Stimulated activated CD4-positive, alpha-beta T cell treated with anti-CD3 and anti-CD28 coated beads, Interleukin-1b, Interleukin-23, amount 100 ng/mL, for 48 hours (primary cell): Measurements from ENCODE around the gene CSF1.
"Not testable (repeated sequence)": the region's sequence is repeated elsewhere in the genome, so short reads cannot be mapped to it uniquely, and the experiment has no call there.

ENCODE experiments used
- DNase-seq: peaks from one replicate; pipeline ENCODE4 v3.0.0-alpha.2; 2020

The CSF1 gene

DNA sequence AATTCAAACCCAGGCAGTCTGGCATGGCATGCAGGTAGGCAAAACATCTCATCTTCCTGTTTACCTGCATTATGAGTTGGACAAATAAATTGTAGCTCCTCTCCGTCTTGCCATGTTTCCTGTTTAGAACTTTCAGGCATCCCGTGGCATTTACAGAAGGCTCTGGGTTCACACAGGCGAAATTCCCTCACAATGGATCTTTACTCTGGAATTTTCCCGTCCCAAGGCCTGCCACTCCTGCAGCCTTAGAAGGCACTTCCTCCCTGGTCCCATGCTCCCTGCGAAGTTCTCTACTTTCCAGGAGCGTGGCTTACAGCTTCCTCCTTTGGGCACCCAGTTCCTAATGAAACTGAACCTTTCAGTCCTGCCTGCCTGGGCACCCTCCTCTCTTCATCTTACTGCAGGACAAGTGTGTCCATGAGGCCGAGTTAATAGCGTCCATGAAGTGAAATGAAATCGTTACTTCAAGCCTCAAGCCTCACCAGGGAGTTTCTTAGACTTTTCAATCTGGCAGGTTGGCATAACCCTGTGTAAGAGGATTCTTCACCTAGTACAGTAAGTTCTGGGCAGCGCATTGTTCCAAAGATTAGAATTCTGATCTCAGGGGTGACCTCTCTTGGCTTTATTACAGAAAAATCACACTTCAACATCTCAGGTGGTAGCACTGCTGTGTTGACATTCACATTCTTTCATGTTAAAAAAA is 37.1 kb downstream of the CSF1 start:
- no peak for DNase-seq

DNA sequence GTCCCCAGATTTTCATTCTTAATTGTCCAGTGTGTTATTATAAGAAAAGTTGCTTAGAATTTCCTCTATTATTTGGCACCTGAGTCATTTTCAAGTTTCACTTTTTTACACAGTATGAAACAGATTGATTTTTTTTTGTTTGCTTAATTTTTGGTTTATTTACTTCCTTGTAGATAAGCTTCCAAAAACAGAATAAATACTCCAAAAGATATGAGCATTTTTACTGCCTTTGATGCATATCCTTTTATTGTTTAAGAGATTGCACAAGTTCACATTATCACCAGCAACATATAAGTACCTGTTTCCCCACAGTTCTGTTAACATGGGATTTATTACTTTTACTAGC is 37.6 kb downstream of the CSF1 start:
- DNase-seq, result no peak

DNA sequence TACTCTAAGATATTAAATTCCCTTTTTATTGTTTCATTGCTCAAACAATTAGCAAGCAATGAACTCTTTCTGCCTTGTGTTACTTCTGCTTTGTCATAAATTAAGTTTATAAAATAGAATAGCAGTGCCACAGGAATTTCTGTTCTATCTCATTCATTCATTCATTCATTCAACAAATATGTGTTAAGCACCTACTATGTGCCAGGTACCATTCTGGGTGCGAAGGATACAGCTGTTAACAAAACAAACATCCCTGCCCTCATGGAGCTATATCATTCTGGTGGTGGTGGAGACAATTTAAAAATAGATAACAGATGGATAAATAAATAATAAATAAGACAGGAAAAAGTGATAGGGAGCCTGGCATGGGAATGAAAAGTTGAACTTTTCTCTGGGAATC is 39.4 kb downstream of the CSF1 start:
- DNase-seq, result no peak

DNA sequence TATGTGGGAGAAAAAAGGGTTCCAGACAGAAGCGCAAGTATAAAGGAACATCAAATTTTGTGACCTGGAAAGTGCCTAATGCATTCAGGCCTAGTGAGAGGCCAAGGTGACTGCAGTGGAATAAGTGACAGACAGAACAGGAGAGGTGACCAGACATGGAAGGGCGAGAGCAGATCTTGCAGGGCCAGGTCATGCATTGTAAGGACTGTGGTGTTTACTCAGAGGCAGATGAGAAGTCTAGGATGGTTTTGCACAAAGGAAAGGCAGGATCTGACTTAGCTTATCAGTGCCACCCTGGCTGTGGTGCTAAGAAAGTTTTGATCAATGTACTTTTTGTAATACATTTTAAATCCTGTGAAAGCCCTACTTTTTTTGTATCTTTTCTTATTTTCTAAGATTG is 39.9 kb downstream of the CSF1 start:
- DNase-seq, result no peak

DNA sequence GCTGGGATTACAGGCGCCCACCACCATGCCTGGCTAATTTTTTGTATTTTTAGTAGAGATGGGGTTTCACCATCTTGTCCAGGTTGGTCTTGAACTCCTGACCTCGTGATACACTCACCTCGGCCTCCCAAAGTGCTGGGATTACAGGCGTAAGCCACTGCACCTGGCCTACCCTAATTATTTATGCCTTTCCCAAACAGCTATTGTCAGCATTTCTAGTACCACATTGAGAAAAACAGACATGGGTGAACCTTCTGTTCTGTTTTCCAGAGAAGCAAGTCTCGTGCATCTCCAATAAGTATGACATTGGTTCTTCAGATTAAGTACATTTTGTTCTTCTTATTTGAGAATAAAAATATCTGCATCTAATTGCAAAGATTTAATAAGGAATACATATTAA is 40.9 kb downstream of the CSF1 start:
- not testable (repeated sequence) for DNase-seq

DNA sequence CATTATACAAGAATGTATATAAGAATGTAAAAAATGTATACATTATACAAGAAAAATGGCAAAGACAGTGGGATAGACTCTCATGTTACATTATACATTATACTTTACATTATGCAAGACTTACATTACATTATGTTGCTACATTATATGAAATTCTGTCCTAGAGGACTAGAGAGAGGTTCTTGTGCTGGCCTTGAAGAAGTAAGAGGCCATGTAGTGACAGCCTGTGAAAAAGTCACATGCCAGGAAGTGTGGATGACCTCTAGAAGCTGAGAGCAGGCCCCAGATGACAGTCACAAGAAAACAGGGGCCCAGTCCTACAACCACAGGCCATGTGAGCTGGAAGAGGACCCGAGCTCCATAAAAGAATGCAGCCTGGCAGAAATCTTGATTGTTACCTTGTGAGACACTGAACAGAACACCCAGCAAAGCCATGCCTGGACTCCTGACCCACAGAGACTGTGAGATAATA is 43.4 kb downstream of the CSF1 start:
- DNase-seq, result no peak

DNA sequence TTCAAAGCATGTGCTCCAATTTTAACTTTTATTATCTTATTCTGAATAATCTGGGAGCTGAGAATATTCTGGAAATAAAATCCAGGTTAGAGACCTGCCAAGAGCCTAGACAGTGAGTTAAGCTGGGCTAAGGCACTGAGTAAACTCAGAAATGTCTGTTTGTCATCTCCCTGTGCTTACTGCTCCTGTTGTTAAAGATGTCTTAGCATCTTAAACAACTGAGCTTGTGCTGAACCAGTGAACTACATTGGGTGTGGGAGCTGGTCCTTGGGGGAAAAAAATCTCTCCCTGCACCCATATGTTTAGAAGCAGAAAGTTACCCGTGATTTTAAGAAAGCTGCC is 49.0 kb downstream of the CSF1 start:
- no peak for DNase-seq

DNA sequence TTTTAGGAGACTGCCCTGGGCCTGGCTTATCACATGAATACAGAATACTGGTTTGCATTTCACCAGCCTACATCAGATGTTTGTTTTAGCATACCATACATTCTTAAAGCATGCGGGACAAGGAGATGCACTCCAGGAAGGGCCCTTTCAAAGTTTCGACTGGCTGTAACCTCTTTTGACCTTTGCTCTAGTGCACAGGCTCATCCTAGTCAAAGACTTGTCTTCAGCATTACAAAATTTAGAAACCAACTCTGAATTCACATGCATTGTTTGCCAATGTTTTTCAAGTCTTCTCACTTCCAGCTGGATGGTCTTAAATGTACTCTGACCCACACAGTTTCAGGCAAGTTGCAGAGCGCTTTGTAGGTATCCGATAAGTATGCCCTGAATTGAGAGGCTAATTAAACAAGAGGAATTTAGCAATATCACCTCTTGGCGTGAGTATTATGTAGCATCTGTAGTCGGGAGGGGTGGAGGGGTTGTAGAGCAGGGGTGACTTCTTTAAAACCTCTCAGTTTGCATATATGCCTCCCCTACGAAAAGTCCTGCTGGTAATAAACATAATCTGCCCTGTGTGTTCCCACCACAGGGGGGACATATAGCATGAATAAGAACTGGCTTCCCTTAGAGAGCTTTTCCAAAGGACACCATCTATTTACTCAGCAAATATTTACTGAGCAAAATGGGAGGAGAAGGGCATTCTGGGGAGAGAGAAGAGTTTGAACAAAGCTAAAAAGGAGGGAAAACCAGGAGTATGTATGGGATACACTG is 49.5 kb downstream of the CSF1 start:
- no peak for DNase-seq

DNA sequence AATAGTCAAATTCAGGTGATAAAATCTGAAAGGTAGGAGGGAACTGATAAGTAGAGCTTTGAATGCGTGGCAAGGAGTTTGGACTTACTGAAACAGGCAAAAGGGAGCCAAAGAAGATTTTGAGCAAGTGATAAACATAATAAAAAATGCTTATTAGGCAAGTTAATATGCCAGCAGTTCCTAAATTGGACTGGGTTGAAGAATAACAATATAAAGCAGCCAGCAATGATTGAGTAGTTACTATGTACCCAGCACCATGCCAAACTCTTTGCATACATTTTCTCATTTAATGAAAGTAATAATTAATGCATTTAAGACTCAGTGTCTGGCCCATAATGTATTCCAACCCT is 50.1 kb downstream of the CSF1 start:
- DNase-seq, result no peak

DNA sequence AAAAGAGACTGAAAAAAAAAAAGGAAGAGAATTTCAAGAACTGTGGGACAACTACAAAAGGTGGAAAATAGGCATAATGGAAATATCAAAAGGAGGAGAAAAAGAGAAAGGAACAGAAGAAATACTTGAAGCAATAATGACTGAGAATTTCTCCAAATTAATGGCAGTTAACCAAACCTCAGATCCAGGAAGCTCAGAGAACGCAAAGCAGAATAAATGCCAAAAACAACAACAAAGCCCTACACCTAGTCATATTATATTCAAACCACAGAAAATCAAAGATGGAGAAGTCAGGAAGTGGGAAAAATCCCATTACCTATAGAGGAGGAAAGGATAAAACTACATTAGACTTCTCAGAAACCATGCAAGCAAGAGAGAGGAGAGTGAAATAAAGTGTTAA is 53.2 kb downstream of the CSF1 start:
- DNase-seq, result no peak

DNA sequence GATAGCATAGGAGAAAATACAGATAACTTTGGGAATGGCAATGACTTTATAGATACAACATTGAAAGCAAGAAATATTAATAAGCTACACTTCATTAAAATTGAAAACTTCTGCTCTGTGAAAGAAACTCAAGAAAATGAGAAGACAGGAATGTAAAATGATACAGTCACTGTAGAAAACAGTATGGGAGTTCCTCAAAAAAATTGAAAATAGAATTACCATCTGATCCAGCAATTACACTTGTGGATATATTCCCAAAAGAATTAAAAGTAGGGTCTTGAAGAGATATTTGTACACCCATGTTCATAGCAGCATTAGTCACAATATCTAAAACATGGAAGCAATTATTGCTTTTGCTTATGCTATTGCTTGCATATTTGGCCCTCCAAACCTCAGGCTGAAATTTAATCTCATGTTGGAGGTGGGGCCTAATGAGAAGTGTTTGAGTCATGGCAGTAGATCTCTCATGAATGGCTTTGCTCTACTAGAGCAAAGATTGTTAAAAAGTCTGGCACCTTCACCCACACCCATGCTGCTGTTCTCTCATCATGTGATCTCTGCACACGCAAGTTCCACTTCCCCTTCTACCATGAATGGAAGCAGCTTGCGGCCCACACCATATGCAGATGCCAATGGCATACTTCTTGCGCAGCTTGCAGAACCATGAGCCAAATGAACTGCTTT is 58.6 kb downstream of the CSF1 start:
- DNase-seq, result no peak

DNA sequence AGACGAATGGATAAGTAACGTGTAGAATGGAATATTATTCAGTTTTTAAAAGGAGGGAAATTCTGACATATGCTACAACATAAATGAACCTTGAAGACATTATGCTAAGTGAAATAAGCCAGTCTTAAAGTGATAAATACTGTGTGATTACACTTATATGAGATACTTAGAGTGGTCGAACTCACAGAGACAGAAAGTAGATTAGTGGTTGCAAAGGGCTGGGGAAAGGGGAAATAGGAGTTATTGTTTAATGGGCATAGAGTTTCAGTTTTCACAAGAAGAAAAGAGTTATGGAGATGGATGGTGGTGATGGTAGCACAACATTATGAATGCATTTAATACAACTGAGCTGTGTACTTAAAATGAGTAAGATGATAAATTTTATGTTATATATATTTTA is 59.3 kb downstream of the CSF1 start:
- DNase-seq, result no peak

DNA sequence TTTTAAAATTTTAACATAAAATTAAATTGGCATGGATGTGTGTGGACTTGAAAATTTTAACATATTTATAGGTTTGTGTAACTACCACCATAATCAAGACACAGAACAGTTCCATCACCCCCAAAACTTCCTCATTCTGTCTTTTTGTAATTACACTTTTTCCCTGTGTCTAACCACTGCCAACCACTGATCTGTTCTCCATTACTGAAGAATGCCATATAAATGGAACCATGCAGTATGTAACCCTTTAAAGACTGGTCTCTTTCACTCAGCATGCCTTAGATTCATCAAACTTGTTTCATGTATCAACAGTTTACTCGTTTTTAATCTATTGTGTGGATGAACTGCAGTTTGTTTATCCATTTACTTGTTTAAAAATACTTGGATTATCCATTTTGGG is 60.9 kb downstream of the CSF1 start:
- DNase-seq, result no peak

DNA sequence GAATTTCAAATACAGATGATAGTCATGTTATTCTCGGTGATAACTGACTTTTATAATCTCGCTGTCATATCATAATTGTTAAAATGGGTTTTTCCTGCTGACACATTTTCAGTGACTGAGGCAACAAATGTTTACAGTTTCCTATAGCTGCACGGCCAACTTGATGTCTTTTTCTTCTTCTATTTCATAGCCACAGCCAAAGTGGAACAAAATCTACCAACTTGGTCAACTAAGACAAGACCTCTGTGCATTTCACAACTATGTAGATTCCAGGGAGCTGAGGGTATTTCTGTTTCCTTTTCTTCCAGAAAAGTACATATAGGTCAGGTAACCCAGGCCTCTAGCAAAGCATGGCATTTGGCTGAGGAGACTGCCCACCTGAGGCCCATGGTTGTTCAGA is 63.5 kb downstream of the CSF1 start:
- no peak for DNase-seq

DNA sequence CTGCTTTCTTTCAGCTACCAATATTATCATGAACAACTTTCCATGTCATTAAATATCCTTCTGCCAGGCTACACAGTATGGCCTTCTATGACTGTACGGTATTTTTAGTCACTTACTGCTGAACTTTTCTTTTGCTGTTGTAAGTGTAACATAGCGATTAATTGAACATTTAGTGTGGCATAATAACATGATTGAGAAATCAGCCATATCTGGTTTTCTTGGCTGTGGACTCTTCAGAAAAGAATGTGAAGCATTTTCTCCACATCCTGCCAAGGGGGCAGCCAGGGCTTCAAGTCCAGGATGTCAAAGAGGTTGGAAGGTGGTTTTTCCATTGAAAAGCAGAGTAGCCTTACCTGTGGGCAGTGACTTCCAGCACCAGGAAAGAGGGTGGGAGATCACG is 65.1 kb downstream of the CSF1 start:
- DNase-seq, result no peak

DNA sequence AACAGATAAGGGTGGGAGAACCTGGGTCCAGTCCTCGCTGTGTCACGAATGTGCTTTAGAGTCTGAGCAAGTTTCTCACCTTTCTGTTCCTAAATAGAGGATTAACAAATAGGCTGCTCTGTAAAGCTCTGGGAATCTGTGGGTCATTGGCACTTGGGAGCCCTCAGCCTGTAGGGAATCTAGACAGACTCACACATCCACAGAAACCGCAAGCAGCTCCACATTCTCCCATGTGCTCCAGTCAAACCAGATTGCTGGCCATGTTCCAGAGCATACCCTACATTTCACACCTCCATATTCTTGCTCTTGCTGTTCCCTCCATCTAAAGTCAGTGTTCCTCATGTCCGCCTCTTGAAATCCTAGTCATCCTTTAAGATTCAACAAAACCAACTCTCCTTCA is 66.1 kb downstream of the CSF1 start:
- no peak for DNase-seq

DNA sequence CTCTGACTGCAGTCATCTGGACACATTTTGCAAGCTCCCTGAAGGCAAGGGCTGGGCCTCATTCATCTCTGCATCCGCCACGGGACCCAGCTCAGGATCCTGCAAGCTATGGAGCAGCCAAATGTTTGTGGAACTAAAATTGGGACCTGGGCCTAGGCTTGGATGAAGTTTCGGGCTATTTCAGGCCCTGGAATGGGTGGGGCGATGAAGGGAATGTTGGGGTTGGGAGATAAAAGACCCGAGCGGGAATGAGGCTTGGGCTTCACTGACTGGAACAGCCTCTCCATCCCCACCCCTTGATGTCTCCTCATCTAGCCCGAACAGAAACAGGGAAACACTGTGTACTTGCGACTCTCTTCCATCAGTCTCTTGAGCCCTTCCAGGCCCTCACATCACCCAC is 66.6 kb downstream of the CSF1 start:
- DNase-seq, result no peak

DNA sequence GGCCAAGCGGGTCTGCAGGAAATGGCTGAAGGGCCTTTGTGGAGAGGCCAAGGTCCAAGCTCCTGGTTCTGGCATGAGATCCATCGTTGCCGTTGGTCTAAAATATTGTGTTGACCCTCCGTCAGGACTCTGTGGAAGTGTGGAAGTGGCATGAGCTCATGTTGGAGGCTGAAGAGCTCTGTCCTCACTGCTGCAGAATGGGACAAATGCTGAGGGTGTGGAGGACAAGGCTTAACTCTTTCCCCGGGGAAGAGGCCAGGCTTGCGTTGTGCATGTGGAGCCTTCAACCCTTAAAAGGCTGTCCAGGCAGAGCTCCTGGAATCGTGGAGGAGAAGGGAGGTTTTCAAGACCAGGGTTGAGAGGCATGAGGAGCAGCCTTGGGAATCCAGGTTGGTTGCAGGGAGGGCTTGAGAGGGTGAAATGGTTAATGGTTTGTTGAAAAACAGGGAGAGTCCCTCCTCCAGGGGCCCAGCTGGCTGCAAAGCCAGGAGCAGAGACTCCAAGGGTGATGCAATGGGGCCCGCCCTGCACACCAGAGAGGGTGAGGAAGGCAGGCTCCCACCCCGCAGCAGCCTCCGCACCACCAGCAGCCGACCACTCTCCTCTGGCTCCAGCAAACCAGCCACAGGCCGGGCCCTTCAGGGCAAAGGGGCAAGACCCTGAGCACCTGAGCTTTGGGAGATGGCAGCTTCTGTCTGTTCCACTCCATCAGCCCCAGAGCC is 67.2 kb downstream of the CSF1 start:
- no peak for DNase-seq

DNA sequence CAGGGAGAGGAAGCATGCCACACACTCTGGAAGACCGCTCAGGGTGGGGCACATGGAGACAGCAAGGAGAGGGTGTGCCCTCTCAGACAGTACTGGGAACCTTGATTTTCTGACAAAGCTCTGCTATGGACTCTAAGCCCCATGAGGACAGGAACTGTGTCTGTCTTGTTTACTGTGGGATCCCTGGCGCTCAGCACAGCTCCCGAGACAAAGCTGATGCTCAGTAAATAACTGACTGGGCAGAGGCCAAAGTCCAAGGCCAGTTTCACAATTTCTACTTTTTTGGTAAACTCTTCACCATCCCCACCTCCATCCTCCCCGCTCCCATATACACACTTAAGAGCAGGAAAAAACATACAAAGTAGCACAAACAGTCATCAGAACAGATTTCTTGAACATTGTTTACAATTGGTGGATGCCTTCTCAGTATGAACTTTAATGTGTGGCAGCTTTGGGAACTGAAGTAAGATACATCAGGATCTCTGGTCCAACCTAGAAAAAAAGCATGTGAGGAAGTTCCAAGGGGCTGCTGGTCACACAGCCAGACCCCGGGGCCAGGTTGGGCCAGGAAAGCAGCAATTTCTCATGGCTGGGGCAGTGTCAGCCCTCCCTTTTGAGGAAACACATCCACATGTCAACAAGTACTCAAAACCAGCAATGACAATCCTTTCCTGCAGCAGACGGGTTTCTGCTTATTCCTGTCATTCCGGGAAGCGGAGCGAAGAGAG is 68.3 kb downstream of the CSF1 start:
- DNase-seq, result no peak

DNA sequence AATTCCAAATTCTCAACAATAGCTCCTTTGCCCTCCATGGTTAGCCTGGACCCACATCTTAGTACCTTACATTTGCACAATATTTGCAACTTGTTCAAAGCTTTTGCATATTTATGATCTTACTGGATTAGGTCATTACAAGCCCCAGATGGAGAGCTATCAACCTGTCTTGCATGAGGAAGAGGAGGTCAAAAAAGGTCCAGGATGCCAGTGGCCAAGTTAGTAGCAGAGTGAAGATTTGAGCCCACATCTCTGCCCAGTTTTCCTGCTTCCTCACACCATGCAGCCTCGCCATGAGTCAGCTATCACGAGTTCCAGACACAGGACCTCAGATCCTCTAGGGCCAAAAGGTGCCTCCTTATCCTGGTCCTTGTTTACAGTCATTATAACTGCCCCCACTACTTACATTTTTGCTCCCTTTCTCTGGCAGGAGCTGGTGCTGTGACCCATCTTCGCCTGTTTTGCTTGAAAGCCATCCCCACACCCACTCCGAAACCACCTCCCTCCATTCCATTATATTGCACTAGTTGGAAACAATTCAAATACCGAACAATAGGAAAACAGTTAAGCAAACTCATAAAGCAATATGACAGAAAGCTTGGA is 68.9 kb downstream of the CSF1 start:
- DNase-seq, result no peak
